Neural cell (in vitro differentiated cells): ENCODE results near the gene CNTNAP2. TPM values are rescaled to one million over a fixed set of nuclear protein-coding genes. Genes with fewer than 3 reads are reported as not detected.

Experiments
- H2AFZ ChIP-seq: fragments of 200-600, 300-800 bp; sonication (generic), shearing (Covaris generic); 2 replicates; pipeline ENCODE4 v1.6.0; 2014; ENCODE audit warnings: low read depth, mild to moderate bottlenecking, antibody characterized with exemption, low read length, moderate library complexity
- H3F3A ChIP-seq: fragments of 200-600 bp; shearing (Covaris generic); 2 replicates; pipeline ENCODE4 v1.6.1; 2016; ENCODE audit warnings: mild to moderate bottlenecking, moderate library complexity, mixed read lengths, antibody characterized with exemption, low read length; ENCODE audit not compliant: insufficient read depth, poor library complexity, severe bottlenecking
- H3K27ac ChIP-seq: fragments of 200-600, 300-800 bp; sonication (generic), shearing (Covaris generic); 2 replicates; pipeline ENCODE4 v1.5.1; 2014; ENCODE audit warnings: mild to moderate bottlenecking, low read length, moderate library complexity
- H3K27me3 ChIP-seq: fragments of 300-800, 200-600 bp; sonication (generic), shearing (Covaris generic); 2 replicates; pipeline ENCODE4 v1.6.0; 2014; ENCODE audit warnings: mild to moderate bottlenecking, low read depth, low read length, moderate library complexity; ENCODE audit not compliant: insufficient read depth
- H3K36me3 ChIP-seq: fragments of 300-800, 200-600 bp; sonication (generic), shearing (Covaris generic); 2 replicates; pipeline ENCODE4 v1.5.1; 2014; ENCODE audit warnings: mild to moderate bottlenecking, antibody characterized with exemption, low read length, moderate library complexity; ENCODE audit not compliant: insufficient read depth
- H3K4me2 ChIP-seq: fragments of 300-800, 200-600 bp; sonication (generic), shearing (Covaris generic); 2 replicates; pipeline ENCODE4 v1.6.0; 2014; ENCODE audit warnings: mild to moderate bottlenecking, low read length
- H3K4me3 ChIP-seq: fragments of 300-800, 200-600 bp; sonication (generic), shearing (Covaris generic); 2 replicates; pipeline ENCODE4 v1.5.1; 2014; ENCODE audit warnings: mild to moderate bottlenecking, low read length, moderate library complexity
- H3K79me2 ChIP-seq: fragments of 200-600 bp; shearing (Covaris generic); replicated peaks from 2 replicates; pipeline ENCODE4 v1.6.0; 2014; ENCODE audit warnings: mild to moderate bottlenecking, low read length, moderate library complexity; ENCODE audit not compliant: insufficient read depth
- H3K9ac ChIP-seq: fragments of 300-800, 200-600 bp; sonication (generic), shearing (Covaris generic); 2 replicates; pipeline ENCODE4 v1.6.1; 2016; ENCODE audit warnings: mild to moderate bottlenecking, low read length, mixed read lengths
- H3K9me2 ChIP-seq: fragments of 200-600 bp; shearing (Covaris generic); 2 replicates; pipeline ENCODE4 v1.6.1; 2016; ENCODE audit warnings: mild to moderate bottlenecking, low read length, mixed read lengths; ENCODE audit not compliant: insufficient read depth
- H3K9me3 ChIP-seq: fragments of 200-600, 300-800 bp; sonication (generic), shearing (Covaris generic); 2 replicates; pipeline ENCODE4 v1.6.1; 2016; ENCODE audit warnings: mild to moderate bottlenecking, mixed run types, low read length, moderate library complexity, mixed read lengths
- H4K20me1 ChIP-seq: fragments of 200-600 bp; shearing (Covaris generic); 2 replicates; pipeline ENCODE4 v1.6.1; 2016; ENCODE audit warnings: mild to moderate bottlenecking, mixed run types; ENCODE audit not compliant: insufficient read depth
- EP300 ChIP-seq: fragments of 450-650 bp; conservative IDR thresholded peaks from 2 replicates; pipeline ENCODE4 v1.6.1; 2014; ENCODE audit warnings: antibody characterized with exemption, mild to moderate bottlenecking, moderate library complexity; ENCODE audit not compliant: poor library complexity, severe bottlenecking
- EZH2 ChIP-seq: fragments of 200-600, 300-800 bp; shearing (Covaris generic), sonication (generic); IDR thresholded peaks from 2 replicates; pipeline ENCODE4 v1.6.1; 2014; ENCODE audit warnings: antibody characterized with exemption, low read length, borderline replicate concordance, mild to moderate bottlenecking; ENCODE audit not compliant: insufficient read depth, poor library complexity, severe bottlenecking
- POLR2AphosphoS5 ChIP-seq: IDR thresholded peaks from 2 replicates; pipeline ENCODE4 v1.6.1; 2012
- RAD21 ChIP-seq: fragments of 450-650 bp; conservative IDR thresholded peaks from 2 replicates; pipeline ENCODE4 v1.6.1; 2014; ENCODE audit warnings: antibody characterized with exemption, mild to moderate bottlenecking, moderate library complexity
- SMC3 ChIP-seq: fragments of 450-650 bp; conservative IDR thresholded peaks from 2 replicates; pipeline ENCODE4 v1.6.1; 2014; ENCODE audit warnings: antibody characterized with exemption, mild to moderate bottlenecking, moderate library complexity; ENCODE audit not compliant: poor library complexity
- TAF1 ChIP-seq: IDR thresholded peaks from 2 replicates; pipeline ENCODE4 v1.6.1; 2012; ENCODE audit warnings: low read depth
- polyA plus RNA-seq: library from polyadenylated mRNA; depleted of rRNA; stranded (reverse); fragments of >200 nt; gene quantifications from 2 replicates; pipeline ENCODE4 v1.2.3, GENCODE V29; 2014
- TF ChIP-seq, protein P1 (sequence below): IDR thresholded peaks from 2 replicates; pipeline ENCODE4 v1.6.1; 2012; ENCODE audit warnings: borderline replicate concordance
- TF ChIP-seq, protein P2 (sequence below): fragments of 450-650 bp; IDR thresholded peaks from 2 replicates; pipeline ENCODE4 v1.5.1; 2014; ENCODE audit warnings: antibody characterized with exemption, mild to moderate bottlenecking, moderate library complexity; ENCODE audit not compliant: poor library complexity, severe bottlenecking

CNTNAP2 gene
- polyA plus RNA-seq, 1 donor from 2014 or later, result 276 TPM

DNA sequence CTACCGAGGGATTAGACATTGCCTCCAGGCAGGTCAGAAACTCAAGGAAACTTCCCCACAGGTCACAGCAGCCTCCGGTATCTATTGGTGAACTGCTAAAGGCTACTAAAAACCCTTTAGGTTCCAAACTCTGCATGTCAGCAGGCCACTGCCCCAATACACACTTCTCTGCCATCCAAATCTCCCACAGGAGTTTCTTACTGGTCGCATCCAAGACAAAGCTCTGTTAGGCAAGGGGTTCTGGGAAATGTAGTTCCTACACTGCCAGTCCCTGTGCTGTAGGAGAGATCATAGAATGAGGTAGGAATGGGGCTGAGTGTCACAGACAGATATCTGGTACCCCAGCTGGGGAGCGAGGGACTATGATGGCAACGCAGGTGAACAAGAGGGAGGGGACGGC, 1717.0 kb downstream of the CNTNAP2 start:
- H3K4me2 ChIP-seq, result no peak overlapping the region
- no peaks in the 10 kb centered on the region for H3K9me2 ChIP-seq
- H3K9ac ChIP-seq, result no peak overlapping the region
- H3K27ac ChIP-seq, result no peak overlapping the region
- no peaks in the 10 kb centered on the region for H3K36me3 ChIP-seq
- TF ChIP-seq, protein P1, sequence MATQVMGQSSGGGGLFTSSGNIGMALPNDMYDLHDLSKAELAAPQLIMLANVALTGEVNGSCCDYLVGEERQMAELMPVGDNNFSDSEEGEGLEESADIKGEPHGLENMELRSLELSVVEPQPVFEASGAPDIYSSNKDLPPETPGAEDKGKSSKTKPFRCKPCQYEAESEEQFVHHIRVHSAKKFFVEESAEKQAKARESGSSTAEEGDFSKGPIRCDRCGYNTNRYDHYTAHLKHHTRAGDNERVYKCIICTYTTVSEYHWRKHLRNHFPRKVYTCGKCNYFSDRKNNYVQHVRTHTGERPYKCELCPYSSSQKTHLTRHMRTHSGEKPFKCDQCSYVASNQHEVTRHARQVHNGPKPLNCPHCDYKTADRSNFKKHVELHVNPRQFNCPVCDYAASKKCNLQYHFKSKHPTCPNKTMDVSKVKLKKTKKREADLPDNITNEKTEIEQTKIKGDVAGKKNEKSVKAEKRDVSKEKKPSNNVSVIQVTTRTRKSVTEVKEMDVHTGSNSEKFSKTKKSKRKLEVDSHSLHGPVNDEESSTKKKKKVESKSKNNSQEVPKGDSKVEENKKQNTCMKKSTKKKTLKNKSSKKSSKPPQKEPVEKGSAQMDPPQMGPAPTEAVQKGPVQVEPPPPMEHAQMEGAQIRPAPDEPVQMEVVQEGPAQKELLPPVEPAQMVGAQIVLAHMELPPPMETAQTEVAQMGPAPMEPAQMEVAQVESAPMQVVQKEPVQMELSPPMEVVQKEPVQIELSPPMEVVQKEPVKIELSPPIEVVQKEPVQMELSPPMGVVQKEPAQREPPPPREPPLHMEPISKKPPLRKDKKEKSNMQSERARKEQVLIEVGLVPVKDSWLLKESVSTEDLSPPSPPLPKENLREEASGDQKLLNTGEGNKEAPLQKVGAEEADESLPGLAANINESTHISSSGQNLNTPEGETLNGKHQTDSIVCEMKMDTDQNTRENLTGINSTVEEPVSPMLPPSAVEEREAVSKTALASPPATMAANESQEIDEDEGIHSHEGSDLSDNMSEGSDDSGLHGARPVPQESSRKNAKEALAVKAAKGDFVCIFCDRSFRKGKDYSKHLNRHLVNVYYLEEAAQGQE, result no peak
- no peak for TF ChIP-seq TAF1
- TF ChIP-seq, protein P2, sequence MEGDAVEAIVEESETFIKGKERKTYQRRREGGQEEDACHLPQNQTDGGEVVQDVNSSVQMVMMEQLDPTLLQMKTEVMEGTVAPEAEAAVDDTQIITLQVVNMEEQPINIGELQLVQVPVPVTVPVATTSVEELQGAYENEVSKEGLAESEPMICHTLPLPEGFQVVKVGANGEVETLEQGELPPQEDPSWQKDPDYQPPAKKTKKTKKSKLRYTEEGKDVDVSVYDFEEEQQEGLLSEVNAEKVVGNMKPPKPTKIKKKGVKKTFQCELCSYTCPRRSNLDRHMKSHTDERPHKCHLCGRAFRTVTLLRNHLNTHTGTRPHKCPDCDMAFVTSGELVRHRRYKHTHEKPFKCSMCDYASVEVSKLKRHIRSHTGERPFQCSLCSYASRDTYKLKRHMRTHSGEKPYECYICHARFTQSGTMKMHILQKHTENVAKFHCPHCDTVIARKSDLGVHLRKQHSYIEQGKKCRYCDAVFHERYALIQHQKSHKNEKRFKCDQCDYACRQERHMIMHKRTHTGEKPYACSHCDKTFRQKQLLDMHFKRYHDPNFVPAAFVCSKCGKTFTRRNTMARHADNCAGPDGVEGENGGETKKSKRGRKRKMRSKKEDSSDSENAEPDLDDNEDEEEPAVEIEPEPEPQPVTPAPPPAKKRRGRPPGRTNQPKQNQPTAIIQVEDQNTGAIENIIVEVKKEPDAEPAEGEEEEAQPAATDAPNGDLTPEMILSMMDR, result no peak
- no peak for TF ChIP-seq EZH2
- H3K79me2 ChIP-seq, result no peaks in the 10 kb centered on the region
- peaks cover 5% of the 10 kb centered on the region for H3K9me3 ChIP-seq
- no peak overlapping the region for H3K4me3 ChIP-seq
- H4K20me1 ChIP-seq, result no peaks in the 10 kb centered on the region
- H3K27me3 ChIP-seq, result no peaks in the 10 kb centered on the region
- H2AFZ ChIP-seq, result no peak overlapping the region
- H3F3A ChIP-seq, result no peaks in the 10 kb centered on the region

DNA sequence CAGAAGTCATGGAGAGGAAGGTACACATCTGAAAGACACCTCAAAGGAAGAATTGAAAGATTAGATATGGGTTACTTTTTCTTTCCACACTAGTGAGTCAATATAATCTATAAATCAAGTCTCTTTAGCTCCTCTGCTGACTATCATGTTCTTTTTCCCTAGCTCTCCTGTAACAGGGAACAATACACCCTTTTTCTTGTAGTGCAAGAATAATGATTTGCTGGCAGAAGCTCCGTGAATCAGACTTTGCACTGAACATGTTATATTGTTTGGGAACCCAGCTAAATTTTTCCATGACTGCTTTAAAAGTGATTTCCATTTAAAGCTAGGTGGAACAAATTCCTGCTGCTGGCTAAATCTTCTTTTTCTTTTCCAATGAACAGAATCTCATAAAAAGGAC, 1717.4 kb downstream of the CNTNAP2 start:
- H3K79me2 ChIP-seq, result no peaks in the 10 kb centered on the region
- H3K9me3 ChIP-seq, result peaks cover 6% of the 10 kb centered on the region
- H3F3A ChIP-seq, result no peaks in the 10 kb centered on the region
- H3K9ac ChIP-seq, result no peak overlapping the region
- H3K27me3 ChIP-seq, result no peaks in the 10 kb centered on the region
- H2AFZ ChIP-seq, result no peak overlapping the region
- no peak overlapping the region for H3K4me3 ChIP-seq
- H3K36me3 ChIP-seq, result no peaks in the 10 kb centered on the region
- no peaks in the 10 kb centered on the region for H4K20me1 ChIP-seq
- H3K27ac ChIP-seq, result no peak overlapping the region
- no peaks in the 10 kb centered on the region for H3K9me2 ChIP-seq
- no peak overlapping the region for H3K4me2 ChIP-seq
- no peak for TF ChIP-seq RAD21
- TF ChIP-seq SMC3, result no peak
- TF ChIP-seq TAF1, result no peak
- TF ChIP-seq POLR2AphosphoS5, result no peak

DNA sequence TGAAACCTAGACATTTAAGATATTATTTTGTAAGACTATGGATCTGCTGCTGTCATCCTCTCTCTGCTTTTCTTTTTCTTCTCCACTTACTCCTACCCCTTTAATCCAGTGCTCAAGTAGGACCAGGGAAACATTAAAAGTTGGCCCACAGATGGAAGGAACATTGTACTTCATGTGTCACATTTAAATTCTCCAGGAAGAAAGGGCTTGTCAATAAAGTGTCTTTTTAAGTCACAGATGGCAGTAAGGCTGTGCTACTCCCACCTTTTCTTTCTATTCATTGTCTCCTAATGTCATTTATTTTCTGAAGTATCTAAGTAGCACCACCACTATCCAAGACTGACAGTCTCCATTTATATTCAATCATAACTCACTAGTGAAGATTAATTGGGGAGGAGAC, 1736.2 kb downstream of the CNTNAP2 start:
- Histone ChIP-seq H2AFZ (no peak overlapping the region), H3K4me2 (peak overlapping the region; percentile 17), H3K9me3 (no peaks in the 10 kb centered on the region), H3K36me3 (no peaks in the 10 kb centered on the region), H3K27ac (no peak overlapping the region), H3K4me3 (no peak overlapping the region), H3K27me3 (no peaks in the 10 kb centered on the region), H4K20me1 (no peaks in the 10 kb centered on the region), H3K79me2 (no peaks in the 10 kb centered on the region), H3F3A (peaks cover 6% of the 10 kb centered on the region), H3K9ac (no peak overlapping the region), H3K9me2 (no peaks in the 10 kb centered on the region)
- TF ChIP-seq SMC3, result no peak
- TF ChIP-seq TAF1, result no peak
- TF ChIP-seq, protein P2, result no peak
- TF ChIP-seq EP300, result peak; percentile 71
- no peak for TF ChIP-seq POLR2AphosphoS5
- TF ChIP-seq RAD21, result no peak
- TF ChIP-seq EZH2, result no peak
